Measurements from ENCODE around the gene CAT.

The CAT gene

GRCh38 chr11:34407121-34407813 lies 31.5 kb upstream of the CAT start:
- H3K36me3 ChIP-seq (ENCODE audit: control insufficient read depth, insufficient read depth, low read length): no peaks in the 10 kb centered on the region
- no peak overlapping the region for H3K27ac ChIP-seq (ENCODE audit: low read depth, low read length, severe bottlenecking)
- WGBS, 2 experiments (ENCODE audit: insufficient coverage in 2 of 2): 80% methylated on average over 1 of the region's 2 CpGs; no CpG with 5 or more reads in 1 of the 2 experiments
- no peak overlapping the region for H3K4me3 ChIP-seq (ENCODE audit: extremely low read depth, insufficient read depth, low read length, poor library complexity, severe bottlenecking)
- H3K4me1 ChIP-seq (ENCODE audit: control insufficient read depth, insufficient read depth, low read length, poor library complexity, severe bottlenecking): no peaks in the 10 kb centered on the region
- no peaks in the 10 kb centered on the region for H3K9me3 ChIP-seq (ENCODE audit: control insufficient read depth, low read length)

- H3K4me1 ChIP-seq (ENCODE audit: control insufficient read depth, insufficient read depth, low read length, poor library complexity, severe bottlenecking): no peaks in the 10 kb centered on the region
- H3K9me3 ChIP-seq (ENCODE audit: control insufficient read depth, low read length): peaks cover 7% of the 10 kb centered on the region
- H3K27ac ChIP-seq (ENCODE audit: low read depth, low read length, severe bottlenecking): no peak overlapping the region
- no peak overlapping the region for H3K4me3 ChIP-seq (ENCODE audit: extremely low read depth, insufficient read depth, low read length, poor library complexity, severe bottlenecking)
- H3K36me3 ChIP-seq (ENCODE audit: control insufficient read depth, insufficient read depth, low read length): no peaks in the 10 kb centered on the region
- 89 to 94% methylated on average over 2 of the region's 2 CpGs for WGBS, 2 experiments (ENCODE audit: insufficient coverage in 2 of 2)
Observed at GRCh38 chr11:34408580-34409172, 30.1 kb upstream of the CAT start.

GRCh38 chr11:34411111-34411510 lies 27.6 kb upstream of the CAT start:
- H3K4me3 ChIP-seq (ENCODE audit: extremely low read depth, insufficient read depth, low read length, poor library complexity, severe bottlenecking): no peak overlapping the region
- no peaks in the 10 kb centered on the region for H3K36me3 ChIP-seq (ENCODE audit: control insufficient read depth, insufficient read depth, low read length)
- no CpG with 5 or more reads among the region's 3 CpGs for WGBS, 2 experiments (ENCODE audit: insufficient coverage in 2 of 2)

GRCh38 chr11:34411791-34412190 lies 26.9 kb upstream of the CAT start:
- Histone ChIP-seq H3K4me1 (ENCODE audit: control insufficient read depth, insufficient read depth, low read length, poor library complexity, severe bottlenecking) (no peaks in the 10 kb centered on the region), H3K9me3 (ENCODE audit: control insufficient read depth, low read length) (peaks cover 7% of the 10 kb centered on the region), H3K4me3 (ENCODE audit: extremely low read depth, insufficient read depth, low read length, poor library complexity, severe bottlenecking) (no peak overlapping the region), H3K36me3 (ENCODE audit: control insufficient read depth, insufficient read depth, low read length) (no peaks in the 10 kb centered on the region), H3K27ac (ENCODE audit: low read depth, low read length, severe bottlenecking) (no peak overlapping the region)
- WGBS, 2 experiments (ENCODE audit: insufficient coverage in 2 of 2): 89 to 100% methylated on average over 1 of the region's 2 CpGs

More at GRCh38 chr11:34411111-34411510, 27.6 kb upstream of the CAT start:
- Histone ChIP-seq H3K9me3 (ENCODE audit: control insufficient read depth, low read length) (peaks cover 7% of the 10 kb centered on the region), H3K27ac (ENCODE audit: low read depth, low read length, severe bottlenecking) (no peak overlapping the region), H3K4me1 (ENCODE audit: control insufficient read depth, insufficient read depth, low read length, poor library complexity, severe bottlenecking) (no peaks in the 10 kb centered on the region)

- WGBS, 2 experiments (ENCODE audit: insufficient coverage in 2 of 2): no CpG with 5 or more reads among the region's 1 CpG
- no peak overlapping the region for H3K4me3 ChIP-seq (ENCODE audit: extremely low read depth, insufficient read depth, low read length, poor library complexity, severe bottlenecking)
Observed at GRCh38 chr11:34413263-34413662, 25.5 kb upstream of the CAT start.

GRCh38 chr11:34415538-34415937 lies 23.2 kb upstream of the CAT start:
- no peaks in the 10 kb centered on the region for H3K4me1 ChIP-seq (ENCODE audit: control insufficient read depth, insufficient read depth, low read length, poor library complexity, severe bottlenecking)
- H3K27ac ChIP-seq (ENCODE audit: low read depth, low read length, severe bottlenecking): no peak overlapping the region
- peaks cover 7% of the 10 kb centered on the region for H3K9me3 ChIP-seq (ENCODE audit: control insufficient read depth, low read length)
- WGBS, 2 experiments (ENCODE audit: insufficient coverage in 2 of 2): 89 to 95% methylated on average over 2 to 3 of the region's 4 CpGs
- H3K4me3 ChIP-seq (ENCODE audit: extremely low read depth, insufficient read depth, low read length, poor library complexity, severe bottlenecking): no peak overlapping the region
- no peaks in the 10 kb centered on the region for H3K36me3 ChIP-seq (ENCODE audit: control insufficient read depth, insufficient read depth, low read length)

More at GRCh38 chr11:34413263-34413662, 25.5 kb upstream of the CAT start:
- Histone ChIP-seq H3K27ac (ENCODE audit: low read depth, low read length, severe bottlenecking) (no peak overlapping the region), H3K4me1 (ENCODE audit: control insufficient read depth, insufficient read depth, low read length, poor library complexity, severe bottlenecking) (no peaks in the 10 kb centered on the region), H3K9me3 (ENCODE audit: control insufficient read depth, low read length) (peaks cover 7% of the 10 kb centered on the region), H3K36me3 (ENCODE audit: control insufficient read depth, insufficient read depth, low read length) (no peaks in the 10 kb centered on the region)

GRCh38 chr11:34416088-34416487 lies 22.6 kb upstream of the CAT start:
- Histone ChIP-seq H3K4me3 (ENCODE audit: extremely low read depth, insufficient read depth, low read length, poor library complexity, severe bottlenecking) (no peak overlapping the region), H3K27ac (ENCODE audit: low read depth, low read length, severe bottlenecking) (no peak overlapping the region), H3K9me3 (ENCODE audit: control insufficient read depth, low read length) (peaks cover 7% of the 10 kb centered on the region), H3K36me3 (ENCODE audit: control insufficient read depth, insufficient read depth, low read length) (no peaks in the 10 kb centered on the region), H3K4me1 (ENCODE audit: control insufficient read depth, insufficient read depth, low read length, poor library complexity, severe bottlenecking) (no peaks in the 10 kb centered on the region)
- no CpG with 5 or more reads among the region's 1 CpG for WGBS, 2 experiments (ENCODE audit: insufficient coverage in 2 of 2)

- no peaks in the 10 kb centered on the region for H3K4me1 ChIP-seq (ENCODE audit: control insufficient read depth, insufficient read depth, low read length, poor library complexity, severe bottlenecking)
- no peak overlapping the region for H3K27ac ChIP-seq (ENCODE audit: low read depth, low read length, severe bottlenecking)
- H3K36me3 ChIP-seq (ENCODE audit: control insufficient read depth, insufficient read depth, low read length): no peaks in the 10 kb centered on the region
- no peak overlapping the region for H3K4me3 ChIP-seq (ENCODE audit: extremely low read depth, insufficient read depth, low read length, poor library complexity, severe bottlenecking)
- peaks cover 7% of the 10 kb centered on the region for H3K9me3 ChIP-seq (ENCODE audit: control insufficient read depth, low read length)
- 75 to 88% methylated on average over 1 of the region's 3 CpGs for WGBS, 2 experiments (ENCODE audit: insufficient coverage in 2 of 2)
Observed at GRCh38 chr11:34416766-34417165, 22.0 kb upstream of the CAT start.

GRCh38 chr11:34417202-34417601 lies 21.5 kb upstream of the CAT start:
- Histone ChIP-seq H3K36me3 (ENCODE audit: control insufficient read depth, insufficient read depth, low read length) (no peaks in the 10 kb centered on the region), H3K27ac (ENCODE audit: low read depth, low read length, severe bottlenecking) (no peak overlapping the region)
- WGBS, 2 experiments (ENCODE audit: insufficient coverage in 2 of 2): no CpG with 5 or more reads among the region's 1 CpG

GRCh38 chr11:34419158-34419557 lies 19.6 kb upstream of the CAT start:
- Histone ChIP-seq H3K36me3 (ENCODE audit: control insufficient read depth, insufficient read depth, low read length) (no peaks in the 10 kb centered on the region), H3K9me3 (ENCODE audit: control insufficient read depth, low read length) (no peaks in the 10 kb centered on the region), H3K4me3 (ENCODE audit: extremely low read depth, insufficient read depth, low read length, poor library complexity, severe bottlenecking) (no peak overlapping the region), H3K4me1 (ENCODE audit: control insufficient read depth, insufficient read depth, low read length, poor library complexity, severe bottlenecking) (no peaks in the 10 kb centered on the region), H3K27ac (ENCODE audit: low read depth, low read length, severe bottlenecking) (no peak overlapping the region)
- no CpG with 5 or more reads among the region's 2 CpGs for WGBS, 2 experiments (ENCODE audit: insufficient coverage in 2 of 2)

More at GRCh38 chr11:34417202-34417601, 21.5 kb upstream of the CAT start:
- Histone ChIP-seq H3K4me1 (ENCODE audit: control insufficient read depth, insufficient read depth, low read length, poor library complexity, severe bottlenecking) (no peaks in the 10 kb centered on the region), H3K9me3 (ENCODE audit: control insufficient read depth, low read length) (peaks cover 7% of the 10 kb centered on the region), H3K4me3 (ENCODE audit: extremely low read depth, insufficient read depth, low read length, poor library complexity, severe bottlenecking) (no peak overlapping the region)

- H3K4me3 ChIP-seq (ENCODE audit: extremely low read depth, insufficient read depth, low read length, poor library complexity, severe bottlenecking): no peak overlapping the region
- H3K27ac ChIP-seq (ENCODE audit: low read depth, low read length, severe bottlenecking): no peak overlapping the region
- H3K4me1 ChIP-seq (ENCODE audit: control insufficient read depth, insufficient read depth, low read length, poor library complexity, severe bottlenecking): peaks cover 7% of the 10 kb centered on the region
- no peaks in the 10 kb centered on the region for H3K9me3 ChIP-seq (ENCODE audit: control insufficient read depth, low read length)
- no peaks in the 10 kb centered on the region for H3K36me3 ChIP-seq (ENCODE audit: control insufficient read depth, insufficient read depth, low read length)
- 94 to 95% methylated on average over 5 to 7 of the region's 7 CpGs for WGBS, 2 experiments (ENCODE audit: insufficient coverage in 2 of 2)
Observed at GRCh38 chr11:34423300-34423699, 15.4 kb upstream of the CAT start.

Data from mesodermal cell (in vitro differentiated cells).